Measurements from ENCODE around the gene ZNF497. TPM values are rescaled to one million over a fixed set of nuclear protein-coding genes. Genes with fewer than 3 reads are reported as not detected.

The ZNF497 gene
- total and polyA plus RNA-seq, 2 of the 13 experiments (the other 11 are each of a cell fraction or from before 2014, with no cell fraction given) = 1.5 to 1.9 TPM

- peak overlapping the region; percentile 89 to 98 (median 95) for H3K4me3 ChIP-seq (replicated peaks in 1 of 3; ENCODE audit: insufficient read depth in 1 of 3, low read depth in 2 of 3, low read length in 3 of 3)
- DNase-seq (ENCODE audit: low spot score) = no peak
- H3K9ac ChIP-seq (ENCODE audit: insufficient read depth, low read depth, low read length) = peak overlapping the region; percentile 89
- BruUV-seq (replicated peaks) = no TSS peak
- peak overlapping the region; percentile 86 for H3K4me2 ChIP-seq (ENCODE audit: low read depth, low read length)
- H3K4me1 ChIP-seq (ENCODE audit: insufficient read depth, low read length) = peaks cover 23% of the 10 kb centered on the region
- H3K36me3 ChIP-seq (replicated peaks in 1 of 2; ENCODE audit: control insufficient read depth in 1 of 2, insufficient read depth in 2 of 2, low read length in 2 of 2) = no peaks in the 10 kb centered on the region
- ChIA-PET POLR2A (interaction anchor here (0.5 to 1.6 kb wide), 23 partner anchors 10 to 226 kb away, joined by 3 to 16 read pairs (median 4); partner anchors contain the start of genes RPS5, ZNF274, ZNF324B and ZNF497), CTCF (ENCODE audit: low intra/inter-chr PET ratio, low total read pairs) (no interaction called here)
- intact Hi-C loops (cut with micrococcal nuclease; ENCODE audit: unreplicated experiment) = loop anchor here (5.0 kb wide), 3 partner anchors 43 to 82 kb away; partner anchors contain the start of genes ZNF324, ZNF324B and ZSCAN22
- H3K27me3 ChIP-seq (ENCODE audit: control insufficient read depth in 1 of 2, insufficient read depth in 2 of 2, low read length in 2 of 2) = no peaks in the 10 kb centered on the region; a peak in 1 of 5 replicates
- peak overlapping the region; percentile 12 for H3K27ac ChIP-seq (ENCODE audit: extremely low read length, insufficient read depth, low read length)
- H3K79me2 ChIP-seq (ENCODE audit: insufficient read depth, low read length) = peaks cover 21% of the 10 kb centered on the region
- H2AFZ ChIP-seq (ENCODE audit: low read length) = peak overlapping the region; percentile 46
- 3% methylated on average over 17 of the region's 34 CpGs for WGBS (ENCODE audit: low lambda C conversion rate)
- no peaks in the 10 kb centered on the region for H3K9me3 ChIP-seq (ENCODE audit: low read length)
- peak; percentile 43 for FAIRE-seq
- in situ Hi-C loops (cut with HindIII; ENCODE audit: extremely low pct_ligation_motif_present, low pct_unique_long_range_greater_than_20kb) = no loop called here
- H4K20me1 ChIP-seq (ENCODE audit: insufficient read depth, low read length) = no peaks in the 10 kb centered on the region
- ATAC-seq = peak; percentile 63
- TF ChIP-seq HES4 (CRISPR knock-in tag; IDR thresholded peaks at IDR 0.05; ENCODE audit: borderline replicate concordance) (peak; percentile 15; the same call in 1 of the 2 replicates), ZFP36L1 (CRISPR knock-in tag; IDR thresholded peaks at IDR 0.05) (no peak), ZNF574 (CRISPR knock-in tag; IDR thresholded peaks at IDR 0.05) (0 out of 2 replicates have a peak, but pooled peaks have one; percentile 3), ZSCAN31 (CRISPR knock-in tag; IDR thresholded peaks at IDR 0.05; ENCODE audit: low read depth) (peak; percentile 47; the same call in 1 of the 2 replicates), ZNF619 (CRISPR knock-in tag; IDR thresholded peaks at IDR 0.05) (no peak), ZNF512 (CRISPR knock-in tag; IDR thresholded peaks at IDR 0.05) (0 out of 2 replicates have a peak, but pooled peaks have one; percentile 3), HNRNPL (IDR thresholded peaks at IDR 0.05; ENCODE audit: low read depth, low read length) (0 out of 2 replicates have a peak, but pooled peaks have one; percentile 50), ZNF790 (CRISPR knock-in tag; IDR thresholded peaks at IDR 0.05; ENCODE audit: borderline replicate concordance) (peak; percentile 4; the same call in 1 of the 2 replicates), ZC3H4 (CRISPR knock-in tag; IDR thresholded peaks at IDR 0.05; ENCODE audit: borderline replicate concordance) (no peak), NFYC (CRISPR knock-in tag; IDR thresholded peaks at IDR 0.05) (no peak), ZNF607 (CRISPR knock-in tag; IDR thresholded peaks at IDR 0.05; ENCODE audit: borderline replicate concordance) (peak; percentile 55; the same call in 1 of the 2 replicates), ZNF839 (CRISPR knock-in tag; IDR thresholded peaks at IDR 0.05; ENCODE audit: borderline replicate concordance) (peak; percentile 67; the same call in 1 of the 2 replicates), MAZ (IDR thresholded peaks at IDR 0.05; ENCODE audit: borderline replicate concordance, low read depth, low read length) (no peak), MAZ (CRISPR knock-in tag; IDR thresholded peaks at IDR 0.05; ENCODE audit: low read depth) (no peak), ATF3 (CRISPR knock-in tag; IDR thresholded peaks at IDR 0.05) (peak; percentile 2; the same call in 1 of the 2 replicates)
- TF ChIP-seq, protein P1, sequence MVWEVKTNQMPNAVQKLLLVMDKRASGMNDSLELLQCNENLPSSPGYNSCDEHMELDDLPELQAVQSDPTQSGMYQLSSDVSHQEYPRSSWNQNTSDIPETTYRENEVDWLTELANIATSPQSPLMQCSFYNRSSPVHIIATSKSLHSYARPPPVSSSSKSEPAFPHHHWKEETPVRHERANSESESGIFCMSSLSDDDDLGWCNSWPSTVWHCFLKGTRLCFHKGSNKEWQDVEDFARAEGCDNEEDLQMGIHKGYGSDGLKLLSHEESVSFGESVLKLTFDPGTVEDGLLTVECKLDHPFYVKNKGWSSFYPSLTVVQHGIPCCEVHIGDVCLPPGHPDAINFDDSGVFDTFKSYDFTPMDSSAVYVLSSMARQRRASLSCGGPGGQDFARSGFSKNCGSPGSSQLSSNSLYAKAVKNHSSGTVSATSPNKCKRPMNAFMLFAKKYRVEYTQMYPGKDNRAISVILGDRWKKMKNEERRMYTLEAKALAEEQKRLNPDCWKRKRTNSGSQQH (CRISPR knock-in tag; IDR thresholded peaks at IDR 0.05; ENCODE audit: low read depth) = 0 out of 2 replicates have a peak, but pooled peaks have one; percentile 19
These were observed 46.6 kb upstream of the ZNF497 start for GRCh38 chr19:58409010-58409790.
